ENCODE data around the gene DOCK4. TPM values are rescaled to one million over a fixed set of nuclear protein-coding genes. Genes with fewer than 3 reads are reported as not detected.
"Not testable (repeated sequence)": the region's sequence is repeated elsewhere in the genome, so short reads cannot be mapped to it uniquely, and the experiment has no call there.

The DOCK4 gene
- total and polyA plus RNA-seq, 5 donors from 2014 or later: 0.44 TPM; not detected in 4

GRCh38 chr7:112128041-112128440 lies 78.2 kb downstream of the DOCK4 start:
- H3K27me3 ChIP-seq (ENCODE audit: control insufficient read depth, insufficient read depth, low read length); H3K36me3 ChIP-seq (ENCODE audit: control insufficient read depth, insufficient read depth, low read length); H3K36me3 Mint-ChIP-seq; H3K4me1 Mint-ChIP-seq; DNase-seq; H3K4me3 ChIP-seq (ENCODE audit: low read depth, low read length); H3K4me3 Mint-ChIP-seq; H3K9me3 ChIP-seq (ENCODE audit: control insufficient read depth in 2 of 2, low read length in 2 of 2); H3K27ac ChIP-seq (ENCODE audit: insufficient read depth, low read length, poor library complexity, severe bottlenecking); H3K9me3 Mint-ChIP-seq; H3K27me3 Mint-ChIP-seq; H3K4me1 ChIP-seq (ENCODE audit: control insufficient read depth, insufficient read depth, low read length, poor library complexity, severe bottlenecking); ATAC-seq (ENCODE audit: low read depth in 2 of 2); H3K27ac Mint-ChIP-seq: not testable (repeated sequence)

GRCh38 chr7:112125250-112125649 lies 80.9 kb downstream of the DOCK4 start:
- Mint-ChIP-seq H3K27ac (no peak overlapping the region), H3K27me3 (peaks cover 9% of the 10 kb centered on the region), H3K4me3 (no peak overlapping the region), H3K4me1 (no peaks in the 10 kb centered on the region), H3K9me3 (peaks cover 0 to 2% (median 0%) of the 10 kb centered on the region in 7 donors), H3K36me3 (no peaks in the 10 kb centered on the region)
- Histone ChIP-seq H3K4me3 (ENCODE audit: low read depth, low read length) (no peak overlapping the region), H3K9me3 (ENCODE audit: control insufficient read depth in 2 of 2, low read length in 2 of 2) (no peaks in the 10 kb centered on the region), H3K27me3 (ENCODE audit: control insufficient read depth, insufficient read depth, low read length) (no peaks in the 10 kb centered on the region), H3K4me1 (ENCODE audit: control insufficient read depth, insufficient read depth, low read length, poor library complexity, severe bottlenecking) (no peaks in the 10 kb centered on the region), H3K36me3 (ENCODE audit: control insufficient read depth, insufficient read depth, low read length) (no peaks in the 10 kb centered on the region), H3K27ac (ENCODE audit: insufficient read depth, low read length, poor library complexity, severe bottlenecking) (no peak overlapping the region)
- DNase-seq (no peak), ATAC-seq (ENCODE audit: low read depth in 2 of 2) (no peak)

- Histone ChIP-seq H3K36me3 (ENCODE audit: control insufficient read depth, insufficient read depth, low read length) (no peaks in the 10 kb centered on the region), H3K27ac (ENCODE audit: insufficient read depth, low read length, poor library complexity, severe bottlenecking) (no peak overlapping the region), H3K9me3 (ENCODE audit: control insufficient read depth in 2 of 2, low read length in 2 of 2) (no peaks in the 10 kb centered on the region), H3K4me3 (ENCODE audit: low read depth, low read length) (no peak overlapping the region), H3K4me1 (ENCODE audit: control insufficient read depth, insufficient read depth, low read length, poor library complexity, severe bottlenecking) (no peaks in the 10 kb centered on the region), H3K27me3 (ENCODE audit: control insufficient read depth, insufficient read depth, low read length) (no peaks in the 10 kb centered on the region)
- no peak for ATAC-seq (ENCODE audit: low read depth in 2 of 2)
- no peak overlapping the region for H3K27ac Mint-ChIP-seq
- no peak for DNase-seq
- no peaks in the 10 kb centered on the region for H3K36me3 Mint-ChIP-seq
- H3K27me3 Mint-ChIP-seq: peaks cover 9% of the 10 kb centered on the region
- H3K4me3 Mint-ChIP-seq: no peak overlapping the region
- no peaks in the 10 kb centered on the region for H3K4me1 Mint-ChIP-seq
- H3K9me3 Mint-ChIP-seq: peaks cover 0 to 2% (median 0%) of the 10 kb centered on the region in 7 donors
Measured at GRCh38 chr7:112124061-112124766, 82.0 kb downstream of the DOCK4 start.

- DNase-seq (no peak), ATAC-seq (ENCODE audit: low read depth in 2 of 2) (no peak)
- Mint-ChIP-seq H3K27me3 (peaks cover 9% of the 10 kb centered on the region), H3K4me1 (no peaks in the 10 kb centered on the region), H3K36me3 (no peaks in the 10 kb centered on the region), H3K9me3 (peaks cover 0 to 1% (median 0%) of the 10 kb centered on the region in 7 donors), H3K4me3 (no peak overlapping the region), H3K27ac (no peak overlapping the region)
- H3K4me3 ChIP-seq (ENCODE audit: low read depth, low read length): no peak overlapping the region
- no peaks in the 10 kb centered on the region for H3K36me3 ChIP-seq (ENCODE audit: control insufficient read depth, insufficient read depth, low read length)
- no peak overlapping the region for H3K27ac ChIP-seq (ENCODE audit: insufficient read depth, low read length, poor library complexity, severe bottlenecking)
- no peaks in the 10 kb centered on the region for H3K27me3 ChIP-seq (ENCODE audit: control insufficient read depth, insufficient read depth, low read length)
- H3K9me3 ChIP-seq (ENCODE audit: control insufficient read depth in 2 of 2, low read length in 2 of 2): no peaks in the 10 kb centered on the region
- no peaks in the 10 kb centered on the region for H3K4me1 ChIP-seq (ENCODE audit: control insufficient read depth, insufficient read depth, low read length, poor library complexity, severe bottlenecking)
Measured at GRCh38 chr7:112122798-112123197, 83.4 kb downstream of the DOCK4 start.

- Histone ChIP-seq H3K4me3 (ENCODE audit: low read depth, low read length) (no peak overlapping the region), H3K4me1 (ENCODE audit: control insufficient read depth, insufficient read depth, low read length, poor library complexity, severe bottlenecking) (no peaks in the 10 kb centered on the region), H3K36me3 (ENCODE audit: control insufficient read depth, insufficient read depth, low read length) (no peaks in the 10 kb centered on the region), H3K27me3 (ENCODE audit: control insufficient read depth, insufficient read depth, low read length) (no peaks in the 10 kb centered on the region), H3K27ac (ENCODE audit: insufficient read depth, low read length, poor library complexity, severe bottlenecking) (no peak overlapping the region), H3K9me3 (ENCODE audit: control insufficient read depth in 2 of 2, low read length in 2 of 2) (no peaks in the 10 kb centered on the region)
- no peak for ATAC-seq (ENCODE audit: low read depth in 2 of 2)
- Mint-ChIP-seq H3K27ac (peak overlapping the region in 1 of 3 donors; percentile 80), H3K4me3 (no peak overlapping the region), H3K27me3 (peaks cover 9% of the 10 kb centered on the region), H3K36me3 (no peaks in the 10 kb centered on the region), H3K4me1 (no peaks in the 10 kb centered on the region), H3K9me3 (peaks cover 0 to 1% (median 0%) of the 10 kb centered on the region in 7 donors)
- no peak for DNase-seq
Measured at GRCh38 chr7:112122144-112122543, 84.1 kb downstream of the DOCK4 start.

- no peak overlapping the region for H3K27ac ChIP-seq (ENCODE audit: insufficient read depth, low read length, poor library complexity, severe bottlenecking)
- H3K36me3 Mint-ChIP-seq: no peaks in the 10 kb centered on the region
- no peaks in the 10 kb centered on the region for H3K9me3 ChIP-seq (ENCODE audit: control insufficient read depth in 2 of 2, low read length in 2 of 2)
- H3K9me3 Mint-ChIP-seq: peaks cover 0 to under 1% (median 0%) of the 10 kb centered on the region in 7 donors
- H3K4me1 ChIP-seq (ENCODE audit: control insufficient read depth, insufficient read depth, low read length, poor library complexity, severe bottlenecking): no peaks in the 10 kb centered on the region
- H3K4me1 Mint-ChIP-seq: no peaks in the 10 kb centered on the region
- H3K27ac Mint-ChIP-seq: no peak overlapping the region
- peaks cover 9% of the 10 kb centered on the region for H3K27me3 Mint-ChIP-seq
- H3K4me3 Mint-ChIP-seq: no peak overlapping the region
- H3K4me3 ChIP-seq (ENCODE audit: low read depth, low read length): no peak overlapping the region
- no peaks in the 10 kb centered on the region for H3K27me3 ChIP-seq (ENCODE audit: control insufficient read depth, insufficient read depth, low read length)
- no peak for ATAC-seq (ENCODE audit: low read depth in 2 of 2)
- no peaks in the 10 kb centered on the region for H3K36me3 ChIP-seq (ENCODE audit: control insufficient read depth, insufficient read depth, low read length)
- DNase-seq: no peak
Measured at GRCh38 chr7:112121318-112121717, 84.9 kb downstream of the DOCK4 start.

GRCh38 chr7:112120696-112121217 lies 85.4 kb downstream of the DOCK4 start:
- Histone ChIP-seq H3K36me3 (ENCODE audit: control insufficient read depth, insufficient read depth, low read length) (no peaks in the 10 kb centered on the region), H3K27me3 (ENCODE audit: control insufficient read depth, insufficient read depth, low read length) (no peaks in the 10 kb centered on the region), H3K4me1 (ENCODE audit: control insufficient read depth, insufficient read depth, low read length, poor library complexity, severe bottlenecking) (no peaks in the 10 kb centered on the region), H3K27ac (ENCODE audit: insufficient read depth, low read length, poor library complexity, severe bottlenecking) (no peak overlapping the region), H3K9me3 (ENCODE audit: control insufficient read depth in 2 of 2, low read length in 2 of 2) (no peaks in the 10 kb centered on the region), H3K4me3 (ENCODE audit: low read depth, low read length) (no peak overlapping the region)
- H3K27ac Mint-ChIP-seq: no peak overlapping the region
- ATAC-seq (ENCODE audit: low read depth in 2 of 2) (no peak), DNase-seq (no peak)
- no peaks in the 10 kb centered on the region for H3K9me3 Mint-ChIP-seq
- H3K27me3 Mint-ChIP-seq: peaks cover 14% of the 10 kb centered on the region
- H3K4me3 Mint-ChIP-seq: no peak overlapping the region
- no peaks in the 10 kb centered on the region for H3K4me1 Mint-ChIP-seq
- H3K36me3 Mint-ChIP-seq: no peaks in the 10 kb centered on the region
